ENCODE measurements around the gene OR8K3.

OR8K3 gene

GRCh38 chr11:56314844-56315243 lies at the start of gene OR8K3:
Gene OR8K3, plus strand, starts transcription at chr11:56315144. Its CDS starts 3,163 bp downstream, at chr11:56318307.
- DNase-seq: no peak

GRCh38 chr11:56271092-56271491 lies 43.9 kb upstream of the OR8K3 start:
- DNase-seq: no peak

- no peak for DNase-seq
Measured at GRCh38 chr11:56273854-56274253, 41.1 kb upstream of the OR8K3 start, which contains the start of gene OR5T1. Gene OR5T1, plus strand, starts transcription at chr11:56274154. Its CDS starts 1,485 bp downstream, at chr11:56275639.

- DNase-seq: no peak
Measured at GRCh38 chr11:56292154-56292553, 22.8 kb upstream of the OR8K3 start, which contains the start of gene OR8H1. Gene OR8H1, minus strand, starts transcription at chr11:56292254. Its CDS starts 1,192 bp downstream, at chr11:56291062.

GRCh38 chr11:56296898-56297297 lies 18.0 kb upstream of the OR8K3 start:
- no peak for DNase-seq

- DNase-seq: no peak
Measured at GRCh38 chr11:56307836-56308235, 7.1 kb upstream of the OR8K3 start.

GRCh38 chr11:56331861-56332491 lies 17.0 kb downstream of the OR8K3 start:
- no peak for DNase-seq

GRCh38 chr11:56333156-56333555 lies 18.2 kb downstream of the OR8K3 start:
- no peak for DNase-seq

- DNase-seq: no peak
Measured at GRCh38 chr11:56340289-56340688, 25.3 kb downstream of the OR8K3 start.

GRCh38 chr11:56345739-56346138 lies 30.8 kb downstream of the OR8K3 start, which contains the start of gene OR8K1:
Gene OR8K1, plus strand, starts transcription at chr11:56346039. Its CDS starts 0 bp downstream, at chr11:56346039.
- DNase-seq: no peak

GRCh38 chr11:56353991-56354390 lies 39.0 kb downstream of the OR8K3 start, which contains the start of gene OR8J1:
Gene OR8J1, plus strand, starts transcription at chr11:56354291. Its CDS starts 5,956 bp downstream, at chr11:56360247.
- no peak for DNase-seq

Data from anterior cingulate cortex (tissue), 58 donors.